Neural cell (in vitro differentiated cells): Measurements from ENCODE around the gene SIX3. TPM values are rescaled to one million over a fixed set of nuclear protein-coding genes. Genes with fewer than 3 reads are reported as not detected.

ENCODE experiments used
- H2AFZ ChIP-seq: fragments of 200-600, 300-800 bp; sonication (generic), shearing (Covaris generic); 2 replicates; pipeline ENCODE4 v1.6.0; 2014; ENCODE audit warnings: low read depth, mild to moderate bottlenecking, antibody characterized with exemption, low read length, moderate library complexity
- H3F3A ChIP-seq: fragments of 200-600 bp; shearing (Covaris generic); 2 replicates; pipeline ENCODE4 v1.6.1; 2016; ENCODE audit warnings: mild to moderate bottlenecking, moderate library complexity, mixed read lengths, antibody characterized with exemption, low read length; ENCODE audit not compliant: insufficient read depth, poor library complexity, severe bottlenecking
- H3K27ac ChIP-seq: fragments of 200-600, 300-800 bp; sonication (generic), shearing (Covaris generic); 2 replicates; pipeline ENCODE4 v1.5.1; 2014; ENCODE audit warnings: mild to moderate bottlenecking, low read length, moderate library complexity
- H3K27me3 ChIP-seq: fragments of 300-800, 200-600 bp; sonication (generic), shearing (Covaris generic); 2 replicates; pipeline ENCODE4 v1.6.0; 2014; ENCODE audit warnings: mild to moderate bottlenecking, low read depth, low read length, moderate library complexity; ENCODE audit not compliant: insufficient read depth
- H3K36me3 ChIP-seq: fragments of 300-800, 200-600 bp; sonication (generic), shearing (Covaris generic); 2 replicates; pipeline ENCODE4 v1.5.1; 2014; ENCODE audit warnings: mild to moderate bottlenecking, antibody characterized with exemption, low read length, moderate library complexity; ENCODE audit not compliant: insufficient read depth
- H3K4me2 ChIP-seq: fragments of 300-800, 200-600 bp; sonication (generic), shearing (Covaris generic); 2 replicates; pipeline ENCODE4 v1.6.0; 2014; ENCODE audit warnings: mild to moderate bottlenecking, low read length
- H3K4me3 ChIP-seq: fragments of 300-800, 200-600 bp; sonication (generic), shearing (Covaris generic); 2 replicates; pipeline ENCODE4 v1.5.1; 2014; ENCODE audit warnings: mild to moderate bottlenecking, low read length, moderate library complexity
- H3K79me2 ChIP-seq: fragments of 200-600 bp; shearing (Covaris generic); replicated peaks from 2 replicates; pipeline ENCODE4 v1.6.0; 2014; ENCODE audit warnings: mild to moderate bottlenecking, low read length, moderate library complexity; ENCODE audit not compliant: insufficient read depth
- H3K9ac ChIP-seq: fragments of 300-800, 200-600 bp; sonication (generic), shearing (Covaris generic); 2 replicates; pipeline ENCODE4 v1.6.1; 2016; ENCODE audit warnings: mild to moderate bottlenecking, low read length, mixed read lengths
- H3K9me2 ChIP-seq: fragments of 200-600 bp; shearing (Covaris generic); 2 replicates; pipeline ENCODE4 v1.6.1; 2016; ENCODE audit warnings: mild to moderate bottlenecking, low read length, mixed read lengths; ENCODE audit not compliant: insufficient read depth
- H3K9me3 ChIP-seq: fragments of 200-600, 300-800 bp; sonication (generic), shearing (Covaris generic); 2 replicates; pipeline ENCODE4 v1.6.1; 2016; ENCODE audit warnings: mild to moderate bottlenecking, mixed run types, low read length, moderate library complexity, mixed read lengths
- H4K20me1 ChIP-seq: fragments of 200-600 bp; shearing (Covaris generic); 2 replicates; pipeline ENCODE4 v1.6.1; 2016; ENCODE audit warnings: mild to moderate bottlenecking, mixed run types; ENCODE audit not compliant: insufficient read depth
- EP300 ChIP-seq: fragments of 450-650 bp; conservative IDR thresholded peaks from 2 replicates; pipeline ENCODE4 v1.6.1; 2014; ENCODE audit warnings: antibody characterized with exemption, mild to moderate bottlenecking, moderate library complexity; ENCODE audit not compliant: poor library complexity, severe bottlenecking
- EZH2 ChIP-seq: fragments of 200-600, 300-800 bp; shearing (Covaris generic), sonication (generic); IDR thresholded peaks from 2 replicates; pipeline ENCODE4 v1.6.1; 2014; ENCODE audit warnings: antibody characterized with exemption, low read length, borderline replicate concordance, mild to moderate bottlenecking; ENCODE audit not compliant: insufficient read depth, poor library complexity, severe bottlenecking
- MXI1 ChIP-seq: fragments of 450-650 bp; conservative IDR thresholded peaks from 2 replicates; pipeline ENCODE4 v1.6.1; 2014; ENCODE audit warnings: antibody characterized with exemption, mild to moderate bottlenecking; ENCODE audit not compliant: poor library complexity, severe bottlenecking
- POLR2AphosphoS5 ChIP-seq: IDR thresholded peaks from 2 replicates; pipeline ENCODE4 v1.6.1; 2012
- RAD21 ChIP-seq: fragments of 450-650 bp; conservative IDR thresholded peaks from 2 replicates; pipeline ENCODE4 v1.6.1; 2014; ENCODE audit warnings: antibody characterized with exemption, mild to moderate bottlenecking, moderate library complexity
- SMC3 ChIP-seq: fragments of 450-650 bp; conservative IDR thresholded peaks from 2 replicates; pipeline ENCODE4 v1.6.1; 2014; ENCODE audit warnings: antibody characterized with exemption, mild to moderate bottlenecking, moderate library complexity; ENCODE audit not compliant: poor library complexity
- TAF1 ChIP-seq: IDR thresholded peaks from 2 replicates; pipeline ENCODE4 v1.6.1; 2012; ENCODE audit warnings: low read depth
- polyA plus RNA-seq: library from polyadenylated mRNA; depleted of rRNA; stranded (reverse); fragments of >200 nt; gene quantifications from 2 replicates; pipeline ENCODE4 v1.2.3, GENCODE V29; 2014
- TF ChIP-seq, protein P1 (sequence below): IDR thresholded peaks from 2 replicates; pipeline ENCODE4 v1.6.1; 2012; ENCODE audit warnings: borderline replicate concordance
- TF ChIP-seq, protein P2 (sequence below): fragments of 450-650 bp; IDR thresholded peaks from 2 replicates; pipeline ENCODE4 v1.5.1; 2014; ENCODE audit warnings: antibody characterized with exemption, mild to moderate bottlenecking, moderate library complexity; ENCODE audit not compliant: poor library complexity, severe bottlenecking

SIX3 gene
- polyA plus RNA-seq, 1 donor from 2014 or later, result 8.7 TPM

DNA sequence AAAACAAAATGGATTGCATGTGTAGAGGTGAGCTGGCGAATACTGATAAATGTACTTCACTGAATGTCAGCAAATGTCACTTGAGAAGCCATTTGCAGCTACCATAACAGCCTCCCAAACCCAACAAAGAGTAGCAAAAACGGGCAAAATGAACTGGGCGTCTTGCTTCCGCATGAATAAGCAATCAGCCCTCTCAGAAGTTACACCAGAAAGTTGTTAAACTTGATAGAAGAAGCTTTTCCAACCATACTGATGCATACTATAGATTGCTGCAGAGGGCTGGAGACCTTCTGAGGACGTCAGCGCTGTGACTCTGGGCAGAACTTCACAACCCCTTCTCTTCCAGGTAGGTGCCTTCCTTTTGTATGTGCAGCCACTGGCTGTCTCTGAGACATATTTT, 18.7 kb upstream of the SIX3 start:
- Histone ChIP-seq H3K36me3 (no peaks in the 10 kb centered on the region), H2AFZ (no peak overlapping the region), H4K20me1 (no peaks in the 10 kb centered on the region), H3K9me3 (no peaks in the 10 kb centered on the region), H3K79me2 (peaks cover 21% of the 10 kb centered on the region), H3K9me2 (no peaks in the 10 kb centered on the region), H3K27me3 (peaks cover 26% of the 10 kb centered on the region), H3K4me3 (no peak overlapping the region), H3F3A (no peaks in the 10 kb centered on the region), H3K27ac (no peak overlapping the region), H3K9ac (no peak overlapping the region), H3K4me2 (no peak overlapping the region)
- TF ChIP-seq, protein P1, sequence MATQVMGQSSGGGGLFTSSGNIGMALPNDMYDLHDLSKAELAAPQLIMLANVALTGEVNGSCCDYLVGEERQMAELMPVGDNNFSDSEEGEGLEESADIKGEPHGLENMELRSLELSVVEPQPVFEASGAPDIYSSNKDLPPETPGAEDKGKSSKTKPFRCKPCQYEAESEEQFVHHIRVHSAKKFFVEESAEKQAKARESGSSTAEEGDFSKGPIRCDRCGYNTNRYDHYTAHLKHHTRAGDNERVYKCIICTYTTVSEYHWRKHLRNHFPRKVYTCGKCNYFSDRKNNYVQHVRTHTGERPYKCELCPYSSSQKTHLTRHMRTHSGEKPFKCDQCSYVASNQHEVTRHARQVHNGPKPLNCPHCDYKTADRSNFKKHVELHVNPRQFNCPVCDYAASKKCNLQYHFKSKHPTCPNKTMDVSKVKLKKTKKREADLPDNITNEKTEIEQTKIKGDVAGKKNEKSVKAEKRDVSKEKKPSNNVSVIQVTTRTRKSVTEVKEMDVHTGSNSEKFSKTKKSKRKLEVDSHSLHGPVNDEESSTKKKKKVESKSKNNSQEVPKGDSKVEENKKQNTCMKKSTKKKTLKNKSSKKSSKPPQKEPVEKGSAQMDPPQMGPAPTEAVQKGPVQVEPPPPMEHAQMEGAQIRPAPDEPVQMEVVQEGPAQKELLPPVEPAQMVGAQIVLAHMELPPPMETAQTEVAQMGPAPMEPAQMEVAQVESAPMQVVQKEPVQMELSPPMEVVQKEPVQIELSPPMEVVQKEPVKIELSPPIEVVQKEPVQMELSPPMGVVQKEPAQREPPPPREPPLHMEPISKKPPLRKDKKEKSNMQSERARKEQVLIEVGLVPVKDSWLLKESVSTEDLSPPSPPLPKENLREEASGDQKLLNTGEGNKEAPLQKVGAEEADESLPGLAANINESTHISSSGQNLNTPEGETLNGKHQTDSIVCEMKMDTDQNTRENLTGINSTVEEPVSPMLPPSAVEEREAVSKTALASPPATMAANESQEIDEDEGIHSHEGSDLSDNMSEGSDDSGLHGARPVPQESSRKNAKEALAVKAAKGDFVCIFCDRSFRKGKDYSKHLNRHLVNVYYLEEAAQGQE, result no peak
- no peak for TF ChIP-seq MXI1

DNA sequence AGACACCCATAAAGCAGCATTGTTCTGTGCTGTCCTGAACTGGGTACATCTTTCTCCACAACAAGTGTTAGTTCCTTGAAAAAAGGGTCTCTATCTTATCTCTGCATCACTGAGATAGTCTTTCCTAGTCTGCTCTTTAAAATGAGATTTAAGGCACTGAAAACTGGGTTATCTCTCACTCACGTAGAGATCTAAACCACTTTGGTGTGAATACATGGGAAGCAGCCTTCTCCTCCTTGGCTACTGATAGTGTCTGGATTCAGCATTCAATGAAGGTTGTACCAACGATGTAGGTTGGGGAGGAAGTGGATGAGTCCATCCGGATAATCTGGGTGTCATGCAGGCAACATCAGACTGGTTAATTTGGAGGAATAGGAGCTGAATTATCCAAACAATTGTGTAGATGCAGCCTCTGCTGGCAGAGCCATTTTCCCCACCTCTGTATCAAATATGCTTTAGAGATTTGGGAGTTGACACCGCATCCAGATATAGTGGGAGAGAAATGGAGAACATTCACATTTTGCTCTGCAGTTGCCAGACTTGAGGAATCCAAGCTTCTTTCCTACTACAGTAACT, 15.9 kb upstream of the SIX3 start:
- H3K4me2 ChIP-seq, result no peak overlapping the region

More for the DNA sequence above, 15.9 kb upstream of the SIX3 start:
- no peak overlapping the region for H3K4me3 ChIP-seq
- H3K9ac ChIP-seq, result no peak overlapping the region
- TF ChIP-seq EP300 (no peak), SMC3 (no peak), TAF1 (no peak), POLR2AphosphoS5 (no peak), MXI1 (no peak), RAD21 (no peak), EZH2 (no peak)
- TF ChIP-seq, protein P1, result no peak
- TF ChIP-seq, protein P2, sequence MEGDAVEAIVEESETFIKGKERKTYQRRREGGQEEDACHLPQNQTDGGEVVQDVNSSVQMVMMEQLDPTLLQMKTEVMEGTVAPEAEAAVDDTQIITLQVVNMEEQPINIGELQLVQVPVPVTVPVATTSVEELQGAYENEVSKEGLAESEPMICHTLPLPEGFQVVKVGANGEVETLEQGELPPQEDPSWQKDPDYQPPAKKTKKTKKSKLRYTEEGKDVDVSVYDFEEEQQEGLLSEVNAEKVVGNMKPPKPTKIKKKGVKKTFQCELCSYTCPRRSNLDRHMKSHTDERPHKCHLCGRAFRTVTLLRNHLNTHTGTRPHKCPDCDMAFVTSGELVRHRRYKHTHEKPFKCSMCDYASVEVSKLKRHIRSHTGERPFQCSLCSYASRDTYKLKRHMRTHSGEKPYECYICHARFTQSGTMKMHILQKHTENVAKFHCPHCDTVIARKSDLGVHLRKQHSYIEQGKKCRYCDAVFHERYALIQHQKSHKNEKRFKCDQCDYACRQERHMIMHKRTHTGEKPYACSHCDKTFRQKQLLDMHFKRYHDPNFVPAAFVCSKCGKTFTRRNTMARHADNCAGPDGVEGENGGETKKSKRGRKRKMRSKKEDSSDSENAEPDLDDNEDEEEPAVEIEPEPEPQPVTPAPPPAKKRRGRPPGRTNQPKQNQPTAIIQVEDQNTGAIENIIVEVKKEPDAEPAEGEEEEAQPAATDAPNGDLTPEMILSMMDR, result no peak
- H4K20me1 ChIP-seq, result no peaks in the 10 kb centered on the region
- H3K36me3 ChIP-seq, result no peaks in the 10 kb centered on the region
- H2AFZ ChIP-seq, result no peak overlapping the region
- H3K79me2 ChIP-seq, result peaks cover 37% of the 10 kb centered on the region
- H3K27me3 ChIP-seq, result peaks cover 52% of the 10 kb centered on the region
- H3F3A ChIP-seq, result no peaks in the 10 kb centered on the region
- H3K9me2 ChIP-seq, result no peaks in the 10 kb centered on the region
- no peaks in the 10 kb centered on the region for H3K9me3 ChIP-seq
- no peak overlapping the region for H3K27ac ChIP-seq
